Spleen (tissue), 11 donors: ENCODE measurements around the gene PPP1R37. TPM values are rescaled to one million over a fixed set of nuclear protein-coding genes. Genes with fewer than 3 reads are reported as not detected.

Source experiments
- DNase-seq: peaks from one replicate; pipeline ENCODE4 v3.0.0-alpha.2; 2020
- H3K27ac ChIP-seq, 8 donors: fragments of 200-600 bp; sonication (generic) in 7 of 8; 1 replicate in 4 of 8; 2 replicates in 4 of 8; pipeline versions ENCODE4 v1.5.0 to v1.8.0; 2016 to 2021; ENCODE audit warnings: inconsistent platforms in 4 of 8, mild to moderate bottlenecking in 4 of 8, moderate library complexity in 1 of 8
- H3K27me3 ChIP-seq, 7 donors: fragments of 200-600 bp; sonication (generic) in 6 of 7; replicated peaks in 1 of 7; 1 replicate in 4 of 7; 2 replicates in 3 of 7; pipeline versions ENCODE4 v1.5.0 to v1.8.0; 2016 to 2021; ENCODE audit warnings: inconsistent platforms in 3 of 7, mild to moderate bottlenecking in 1 of 7
- H3K36me3 ChIP-seq, 6 donors: fragments of 200-600 bp; sonication (generic) in 5 of 6; 1 replicate in 4 of 6; 2 replicates in 2 of 6; pipeline versions ENCODE4 v1.5.0 to v1.8.0; 2016 to 2021; ENCODE audit warnings: inconsistent platforms in 2 of 6
- H3K4me1 ChIP-seq, 6 donors: fragments of 200-600 bp; sonication (generic) in 5 of 6; 1 replicate in 3 of 6; 2 replicates in 3 of 6; pipeline versions ENCODE4 v1.5.0 to v1.8.0; 2016 to 2021; ENCODE audit warnings: inconsistent platforms in 3 of 6
- H3K4me3 ChIP-seq, 8 donors: fragments of 200-600 bp; sonication (generic) in 7 of 8; 1 replicate in 4 of 8; 2 replicates in 4 of 8; pipeline versions ENCODE4 v1.5.0 to v1.8.0; 2016 to 2021; ENCODE audit warnings: inconsistent platforms in 4 of 8, mild to moderate bottlenecking in 4 of 8, moderate library complexity in 2 of 8
- H3K9me3 ChIP-seq, 8 donors: fragments of 200-600 bp; sonication (generic) in 7 of 8; 1 replicate in 4 of 8; 2 replicates in 4 of 8; pipeline versions ENCODE4 v1.5.0 to v1.8.0; 2016 to 2021; ENCODE audit warnings: inconsistent platforms in 4 of 8
- CTCF ChIP-seq, 11 experiments: fragments of 200-600 bp in 7 of 11; fragments of 450-650 bp in 4 of 11; sonication (generic) in 4 of 11; IDR thresholded peaks in 8 of 11; conservative IDR thresholded peaks in 3 of 11; 1 replicate in 7 of 11; 2 replicates in 4 of 11; pipeline versions ENCODE4 v1.4.0 to v1.8.0; 2016 to 2021; ENCODE audit warnings: antibody characterized with exemption in 11 of 11, inconsistent platforms in 4 of 11, mild to moderate bottlenecking in 1 of 11
- POLR2A ChIP-seq, 3 donors: fragments of 450-650 bp; IDR thresholded peaks; one replicate each; pipeline ENCODE4 v1.5.1; 2017; ENCODE audit warnings: antibody characterized with exemption in 3 of 3, mild to moderate bottlenecking in 1 of 3
- POLR2AphosphoS5 ChIP-seq, 3 donors: sonication (generic); formaldehyde crosslinking; IDR thresholded peaks; one replicate each; pipeline ENCODE4 v1.5.1; 2017; ENCODE audit warnings: antibody characterized with exemption in 3 of 3
- WGBS, 5 donors: extraction: QIAGEN DNeasy Blood & Tissue Kit in 3 of 5; methylation state at CpG; one replicate each; pipeline versions ENCODE4 v1.1.5 to v1.1.7; 2013 to 2018; 5-methylcytosine and 5-hydroxymethylcytosine counted together
- intact Hi-C: fragments of 100-400 bp; cut with DNase I; formaldehyde crosslinking; loops from one replicate; pipeline ENCODE4 v1.15.0; 2023; ENCODE audit warnings: low total_unique reads
- polyA plus RNA-seq, 3 donors: library from polyadenylated mRNA; stranded (reverse); fragments of 200-250 nt; gene quantifications; one replicate each; pipeline ENCODE4 v1.2.1, GENCODE V29; 2013
- total RNA-seq, 7 donors: library from RNA; depleted of rRNA in 3 of 7; stranded (reverse); fragments of >200 nt in 3 of 7; fragmentation: NEBNext Ultra II Directional in 4 of 7; extraction: Animal tissue kit (Norgen Biotek cat#: 25700) in 4 of 7; gene quantifications; one replicate each; pipeline versions ENCODE4 v1.1.0 to v1.2.1, GENCODE V29; 2016 to 2021
- donor health status: healthy with polysubstance abuse.
- donor health status: DM: no; HTN: no; CAD: no; lungs with moderate emphysema.
- donor health status: DM: no; HTN: no; CAD: no.
- donor health status: Bipolar disorder and iron deficiency.
- donor health status: healthy.
- donor health status: DM: no; HTN: no; CAD: no.
- donor health status: DM: yes; HTN: yes; CAD: no.

The PPP1R37 gene
- total and polyA plus RNA-seq, 10 donors = 14.3 to 36.7 (median 20.0) TPM

GRCh38 chr19:45146741-45147205 lies 53.8 kb downstream of the PPP1R37 start:
- WGBS, 5 donors = 91 to 96% (median 92%) methylated on average over 14 to 18 of the region's 18 CpGs

GRCh38 chr19:45147835-45148676 lies 55.1 kb downstream of the PPP1R37 start:
- no peak for TF ChIP-seq CTCF (IDR thresholded peaks at IDR 0.05 in 8 of 11, conservative IDR thresholded peaks at IDR 0.05 in 3 of 11)
- intact Hi-C loops = no loop called here
- Histone ChIP-seq H3K9me3 (no peaks in the 10 kb centered on the region), H3K36me3 (peaks cover 0 to 60% (median 24%) of the 10 kb centered on the region in 6 donors), H3K27ac (no peak overlapping the region), H3K27me3 (peaks cover 0 to 27% (median 20%) of the 10 kb centered on the region in 7 donors), H3K4me3 (no peak overlapping the region), H3K4me1 (peaks cover 12 to 18% (median 15%) of the 10 kb centered on the region in 6 donors)
- WGBS, 5 donors = 83 to 90% (median 86%) methylated on average over 13 to 18 of the region's 18 CpGs
- no peak for DNase-seq

More at GRCh38 chr19:45146741-45147205, 53.8 kb downstream of the PPP1R37 start:
- Histone ChIP-seq H3K9me3 (no peaks in the 10 kb centered on the region), H3K36me3 (peaks cover 0 to 72% (median 36%) of the 10 kb centered on the region in 6 donors), H3K27ac (no peak overlapping the region), H3K4me1 (peaks cover 0 to 5% (median 2%) of the 10 kb centered on the region in 6 donors), H3K27me3 (peaks cover 0 to 14% (median 7%) of the 10 kb centered on the region in 7 donors), H3K4me3 (no peak overlapping the region)
- DNase-seq = no peak
- intact Hi-C loops = no loop called here
- no peak for TF ChIP-seq POLR2A (IDR thresholded peaks at IDR 0.05)
- peak in 1 of 3 donors; percentile 17 for TF ChIP-seq POLR2AphosphoS5 (IDR thresholded peaks at IDR 0.05)
- TF ChIP-seq CTCF (IDR thresholded peaks at IDR 0.05 in 8 of 11, conservative IDR thresholded peaks at IDR 0.05 in 3 of 11) = no peak

GRCh38 chr19:45149129-45149528 lies 56.1 kb downstream of the PPP1R37 start:
- TF ChIP-seq CTCF (IDR thresholded peaks at IDR 0.05 in 8 of 11, conservative IDR thresholded peaks at IDR 0.05 in 3 of 11) = no peak
- intact Hi-C loops = no loop called here
- Histone ChIP-seq H3K9me3 (no peaks in the 10 kb centered on the region), H3K27me3 (peaks cover 0 to 38% (median 31%) of the 10 kb centered on the region in 7 donors), H3K27ac (no peak overlapping the region), H3K4me3 (no peak overlapping the region), H3K4me1 (peaks cover 22 to 29% (median 25%) of the 10 kb centered on the region in 6 donors), H3K36me3 (peaks cover 0 to 49% (median 20%) of the 10 kb centered on the region in 6 donors)
- 76 to 85% (median 84%) methylated on average over 9 of the region's 9 CpGs for WGBS, 5 donors
- no peak for DNase-seq

- no peak for DNase-seq
- intact Hi-C loops = no loop called here
- Histone ChIP-seq H3K27me3 (peaks cover 0 to 49% (median 36%) of the 10 kb centered on the region in 7 donors), H3K4me1 (peaks cover 25 to 33% (median 29%) of the 10 kb centered on the region in 6 donors), H3K36me3 (peaks cover 0 to 38% (median 14%) of the 10 kb centered on the region in 6 donors), H3K4me3 (no peak overlapping the region), H3K9me3 (no peaks in the 10 kb centered on the region), H3K27ac (no peak overlapping the region)
- 92 to 100% (median 94%) methylated on average over 3 to 4 of the region's 4 CpGs for WGBS, 5 donors
- TF ChIP-seq POLR2AphosphoS5 (IDR thresholded peaks at IDR 0.05) (no peak), POLR2A (IDR thresholded peaks at IDR 0.05) (no peak), CTCF (IDR thresholded peaks at IDR 0.05 in 8 of 11, conservative IDR thresholded peaks at IDR 0.05 in 3 of 11) (no peak)
These were observed 57.2 kb downstream of the PPP1R37 start for GRCh38 chr19:45150180-45150579.
